Measurements from ENCODE around the gene KLK1. TPM values are rescaled to one million over a fixed set of nuclear protein-coding genes. Genes with fewer than 3 reads are reported as not detected.
"Not testable (repeated sequence)": the region's sequence is repeated elsewhere in the genome, so short reads cannot be mapped to it uniquely, and the experiment has no call there.

Gene KLK1
- total RNA-seq, 2 experiments from 2014 or later, result 0.59 to 0.73 TPM

- no peaks in the 10 kb centered on the region for H3K9me3 Mint-ChIP-seq
- POLR2A ChIA-PET, result no interaction called here
- no peaks in the 10 kb centered on the region for H3K36me3 Mint-ChIP-seq
- H3K27ac Mint-ChIP-seq, result no peak overlapping the region
- intact Hi-C loops (cut with micrococcal nuclease), result loop anchor here (5.0 kb wide), 2 partner anchors 172 to 422 kb away; no protein-coding TSS in a partner anchor
- H3K4me1 Mint-ChIP-seq (ENCODE audit: low read depth), result peaks cover 2% of the 10 kb centered on the region
- CTCF ChIA-PET, result interaction anchor here (0.6 to 2.3 kb wide), 4 partner anchors 56 to 242 kb away, joined by 3 to 10 read pairs (median 7); partner anchors contain the start of gene CLEC11A
- peaks cover 45% of the 10 kb centered on the region for H3K27me3 Mint-ChIP-seq
- DNase-seq, result no peak
- H3K4me3 Mint-ChIP-seq, result no peak overlapping the region
These were observed 43.8 kb downstream of the KLK1 start for GRCh38 chr19:50779504-50780457.

- Mint-ChIP-seq H3K9me3 (no peaks in the 10 kb centered on the region), H3K27ac (no peak overlapping the region), H3K36me3 (no peaks in the 10 kb centered on the region), H3K27me3 (peaks cover 49% of the 10 kb centered on the region), H3K4me1 (ENCODE audit: low read depth) (peaks cover 2% of the 10 kb centered on the region), H3K4me3 (no peak overlapping the region)
- ChIA-PET POLR2A (no interaction called here), CTCF (interaction anchor here (0.6 to 2.2 kb wide), 3 partner anchors 73 to 242 kb away, joined by 3 to 10 read pairs (median 4); no protein-coding TSS in a partner anchor)
- no peak for DNase-seq
- intact Hi-C loops (cut with micrococcal nuclease), result no loop called here
These were observed 44.6 kb downstream of the KLK1 start for GRCh38 chr19:50778906-50779430.

- Mint-ChIP-seq H3K27ac (no peak overlapping the region), H3K9me3 (no peaks in the 10 kb centered on the region), H3K36me3 (no peaks in the 10 kb centered on the region), H3K4me1 (ENCODE audit: low read depth) (no peaks in the 10 kb centered on the region), H3K27me3 (peaks cover 50% of the 10 kb centered on the region), H3K4me3 (no peak overlapping the region)
- CTCF ChIA-PET, result interaction anchor here (1.2 kb wide), 1 partner anchor 240 kb away, joined by 4 read pairs; no protein-coding TSS in a partner anchor
- intact Hi-C loops (cut with micrococcal nuclease), result no loop called here
- no peak for DNase-seq
- POLR2A ChIA-PET, result no interaction called here
These were observed 45.7 kb downstream of the KLK1 start for GRCh38 chr19:50777830-50778303.

- no peak for DNase-seq
- Mint-ChIP-seq H3K4me1 (ENCODE audit: low read depth) (no peaks in the 10 kb centered on the region), H3K4me3 (no peak overlapping the region), H3K9me3 (no peaks in the 10 kb centered on the region), H3K36me3 (no peaks in the 10 kb centered on the region), H3K27me3 (peaks cover 48% of the 10 kb centered on the region), H3K27ac (no peak overlapping the region)
- ChIA-PET POLR2A (no interaction called here), CTCF (no interaction called here)
- intact Hi-C loops (cut with micrococcal nuclease), result no loop called here
These were observed 46.3 kb downstream of the KLK1 start for GRCh38 chr19:50777261-50777660.

GRCh38 chr19:50776131-50776530 lies 47.5 kb downstream of the KLK1 start:
- Mint-ChIP-seq H3K27ac (no peak overlapping the region), H3K4me3 (no peak overlapping the region), H3K36me3 (no peaks in the 10 kb centered on the region), H3K9me3 (no peaks in the 10 kb centered on the region), H3K27me3 (peaks cover 48% of the 10 kb centered on the region), H3K4me1 (ENCODE audit: low read depth) (no peaks in the 10 kb centered on the region)
- intact Hi-C loops (cut with micrococcal nuclease), result no loop called here
- ChIA-PET POLR2A (no interaction called here), CTCF (no interaction called here)
- no peak for DNase-seq

GRCh38 chr19:50773454-50773853 lies 50.1 kb downstream of the KLK1 start:
- not testable (repeated sequence) for H3K4me1 Mint-ChIP-seq (ENCODE audit: low read depth); H3K9me3 Mint-ChIP-seq

GRCh38 chr19:50772912-50773311 lies 50.7 kb downstream of the KLK1 start:
- H3K4me1 Mint-ChIP-seq (ENCODE audit: low read depth); H3K36me3 Mint-ChIP-seq; DNase-seq; H3K27ac Mint-ChIP-seq; H3K4me3 Mint-ChIP-seq; POLR2A ChIA-PET; H3K9me3 Mint-ChIP-seq; intact Hi-C loops (cut with micrococcal nuclease): not testable (repeated sequence)
- CTCF ChIA-PET, result interaction anchor here (0.8 kb wide), 1 partner anchor 11 kb away, joined by 3 read pairs; no protein-coding TSS in a partner anchor
- peaks cover 23% of the 10 kb centered on the region for H3K27me3 Mint-ChIP-seq

More at GRCh38 chr19:50773454-50773853, 50.1 kb downstream of the KLK1 start:
- DNase-seq; POLR2A ChIA-PET; H3K27ac Mint-ChIP-seq; intact Hi-C loops (cut with micrococcal nuclease); H3K36me3 Mint-ChIP-seq; H3K4me3 Mint-ChIP-seq: not testable (repeated sequence)
- peaks cover 26% of the 10 kb centered on the region for H3K27me3 Mint-ChIP-seq
- CTCF ChIA-PET, result interaction anchor here (0.8 to 1.5 kb wide), 2 partner anchors 10 to 217 kb away, joined by 3 read pairs; no protein-coding TSS in a partner anchor

GRCh38 chr19:50772476-50772875 lies 51.1 kb downstream of the KLK1 start:
- intact Hi-C loops (cut with micrococcal nuclease), result no loop called here
- Mint-ChIP-seq H3K9me3 (no peaks in the 10 kb centered on the region), H3K4me1 (ENCODE audit: low read depth) (no peaks in the 10 kb centered on the region), H3K4me3 (no peak overlapping the region), H3K27me3 (peaks cover 19% of the 10 kb centered on the region), H3K27ac (no peak overlapping the region), H3K36me3 (no peaks in the 10 kb centered on the region)
- CTCF ChIA-PET, result no interaction called here
- POLR2A ChIA-PET, result no interaction called here
- no peak for DNase-seq

GRCh38 chr19:50770888-50771287 lies 52.7 kb downstream of the KLK1 start:
- CTCF ChIA-PET, result interaction anchor here (0.6 kb wide), 1 partner anchor 560 kb away, joined by 3 read pairs; no protein-coding TSS in a partner anchor
- no peaks in the 10 kb centered on the region for H3K9me3 Mint-ChIP-seq
- DNase-seq, result no peak
- POLR2A ChIA-PET, result no interaction called here
- H3K27ac Mint-ChIP-seq, result no peak overlapping the region
- H3K4me1 Mint-ChIP-seq (ENCODE audit: low read depth), result no peaks in the 10 kb centered on the region
- H3K36me3 Mint-ChIP-seq, result no peaks in the 10 kb centered on the region
- H3K4me3 Mint-ChIP-seq, result no peak overlapping the region
- intact Hi-C loops (cut with micrococcal nuclease), result no loop called here
- H3K27me3 Mint-ChIP-seq, result peaks cover 23% of the 10 kb centered on the region

GRCh38 chr19:50770164-50770563 lies 53.4 kb downstream of the KLK1 start, which contains the start of gene GPR32:
Gene GPR32 (plus strand): TSS chr19:50770464. CDS start chr19:50770601, 137 bp downstream.
- H3K27ac Mint-ChIP-seq; H3K36me3 Mint-ChIP-seq; DNase-seq; POLR2A ChIA-PET; H3K4me3 Mint-ChIP-seq; intact Hi-C loops (cut with micrococcal nuclease); H3K9me3 Mint-ChIP-seq; H3K4me1 Mint-ChIP-seq (ENCODE audit: low read depth): not testable (repeated sequence)
- CTCF ChIA-PET, result interaction anchor here (0.6 kb wide), 1 partner anchor 559 kb away, joined by 3 read pairs; no protein-coding TSS in a partner anchor
- peaks cover 20% of the 10 kb centered on the region for H3K27me3 Mint-ChIP-seq

All from activated CD4-positive, alpha-beta memory T cell treated with anti-CD3 and anti-CD28 coated beads for 36 hours (primary cell).